Measurements from ENCODE around the gene OSER1.

The OSER1 gene

GRCh38 chr20:44187772-44188709 is 22.5 kb downstream of the OSER1 start:
- H3K27me3 ChIP-seq (ENCODE audit: insufficient read depth, low read depth), result no peaks in the 10 kb centered on the region
- no peak overlapping the region for H3K4me3 ChIP-seq (IDR thresholded peaks at IDR 0.05; ENCODE audit: insufficient read depth, low read depth, low read length)

GRCh38 chr20:44187054-44187771 is 23.4 kb downstream of the OSER1 start, which contains the start of gene JPH2:
TSS of gene JPH2 (minus strand) at chr20:44187188. CDS start at chr20:44186705, 483 bp downstream.
- Histone ChIP-seq H3K4me1 (ENCODE audit: low read depth, poor library complexity, severe bottlenecking) (no peaks in the 10 kb centered on the region), H4K20me1 (ENCODE audit: insufficient read depth) (no peaks in the 10 kb centered on the region), H3K4me3 (IDR thresholded peaks at IDR 0.05; ENCODE audit: insufficient read depth, low read depth, low read length) (no peak within 1 kb of the TSS), H3K36me3 (ENCODE audit: insufficient read depth) (no peaks in the 10 kb centered on the region), H3K79me2 (ENCODE audit: insufficient read depth, low read depth) (no peaks in the 10 kb centered on the region), H3K27ac (no peak within 1 kb of the TSS), H3K4me2 (no peak within 1 kb of the TSS), H3K27me3 (ENCODE audit: insufficient read depth, low read depth) (no peaks in the 10 kb centered on the region), H3K9ac (no peak within 1 kb of the TSS), H2AFZ (ENCODE audit: low read depth) (no peak within 1 kb of the TSS)
- TF ChIP-seq CTCF (conservative IDR thresholded peaks at IDR 0.05; ENCODE audit: low read depth, low read length), result no peak

More at GRCh38 chr20:44187772-44188709, 22.5 kb downstream of the OSER1 start:
- Histone ChIP-seq H3K27ac (no peak overlapping the region), H4K20me1 (ENCODE audit: insufficient read depth) (no peaks in the 10 kb centered on the region), H2AFZ (ENCODE audit: low read depth) (no peak overlapping the region), H3K4me1 (ENCODE audit: low read depth, poor library complexity, severe bottlenecking) (no peaks in the 10 kb centered on the region), H3K36me3 (ENCODE audit: insufficient read depth) (no peaks in the 10 kb centered on the region), H3K4me2 (no peak overlapping the region), H3K9ac (no peak overlapping the region), H3K79me2 (ENCODE audit: insufficient read depth, low read depth) (no peaks in the 10 kb centered on the region)
- TF ChIP-seq CTCF (conservative IDR thresholded peaks at IDR 0.05; ENCODE audit: low read depth, low read length), result no peak

GRCh38 chr20:44186674-44187053 is 23.9 kb downstream of the OSER1 start:
- H3K27ac ChIP-seq, result no peak overlapping the region
- no peaks in the 10 kb centered on the region for H4K20me1 ChIP-seq (ENCODE audit: insufficient read depth)
- no peaks in the 10 kb centered on the region for H3K36me3 ChIP-seq (ENCODE audit: insufficient read depth)
- H3K27me3 ChIP-seq (ENCODE audit: insufficient read depth, low read depth), result no peaks in the 10 kb centered on the region
- no peak overlapping the region for H2AFZ ChIP-seq (ENCODE audit: low read depth)
- no peak overlapping the region for H3K4me2 ChIP-seq
- TF ChIP-seq CTCF (conservative IDR thresholded peaks at IDR 0.05; ENCODE audit: low read depth, low read length), result no peak
- H3K9ac ChIP-seq, result no peak overlapping the region
- H3K79me2 ChIP-seq (ENCODE audit: insufficient read depth, low read depth), result no peaks in the 10 kb centered on the region
- no peak overlapping the region for H3K4me3 ChIP-seq (IDR thresholded peaks at IDR 0.05; ENCODE audit: insufficient read depth, low read depth, low read length)
- H3K4me1 ChIP-seq (ENCODE audit: low read depth, poor library complexity, severe bottlenecking), result no peaks in the 10 kb centered on the region

- H4K20me1 ChIP-seq (ENCODE audit: insufficient read depth), result no peaks in the 10 kb centered on the region
- no peak overlapping the region for H2AFZ ChIP-seq (ENCODE audit: low read depth)
- no peak for TF ChIP-seq CTCF (conservative IDR thresholded peaks at IDR 0.05; ENCODE audit: low read depth, low read length)
- H3K27me3 ChIP-seq (ENCODE audit: insufficient read depth, low read depth), result no peaks in the 10 kb centered on the region
- H3K79me2 ChIP-seq (ENCODE audit: insufficient read depth, low read depth), result no peaks in the 10 kb centered on the region
- H3K36me3 ChIP-seq (ENCODE audit: insufficient read depth), result no peaks in the 10 kb centered on the region
- H3K27ac ChIP-seq, result no peak overlapping the region
- no peaks in the 10 kb centered on the region for H3K4me1 ChIP-seq (ENCODE audit: low read depth, poor library complexity, severe bottlenecking)
- no peak overlapping the region for H3K4me2 ChIP-seq
- H3K4me3 ChIP-seq (IDR thresholded peaks at IDR 0.05; ENCODE audit: insufficient read depth, low read depth, low read length), result no peak overlapping the region
- no peak overlapping the region for H3K9ac ChIP-seq
These were observed 24.4 kb downstream of the OSER1 start for GRCh38 chr20:44186201-44186600.
